H1 (cell line): Measurements from ENCODE around the gene FLNC. TPM values are rescaled to one million over a fixed set of nuclear protein-coding genes. Genes with fewer than 3 reads are reported as not detected.

ENCODE experiments used
- BACH1 ChIP-seq: IDR thresholded peaks from 2 replicates; pipeline ENCODE4 v1.6.1; 2012; ENCODE audit warnings: low read length, improper control_type of control experiment
- polyA plus RNA-seq, 7 experiments: library from polyadenylated mRNA; depleted of rRNA in 3 of 7; stranded (reverse) in 5 of 7; unstranded in 2 of 7; fragments of >200 nt in 5 of 7; fragments of 200-250 nt in 2 of 7; gene quantifications; 1 replicate in 5 of 7; 2 replicates in 1 of 7; 4 replicates in 1 of 7; pipeline versions ENCODE4 v1.2.1 to v1.2.3, GENCODE V29; 2011 to 2013; ENCODE audit warnings: missing spikeins in 2 of 7, mixed read lengths in 2 of 7
- total RNA-seq: library from RNA; stranded (reverse); fragmentation: NEBNext Ultra II Directional; extraction: Animal tissue kit (Norgen Biotek cat#: 25700); gene quantifications from 2 replicates; pipeline ENCODE4 v1.2.1, GENCODE V29; 2021

Gene FLNC
- total and polyA plus RNA-seq, 2 of the 8 experiments (the other 6 are each of a cell fraction or from before 2014, with no cell fraction given) = 1.9 to 10.7 TPM

DNA sequence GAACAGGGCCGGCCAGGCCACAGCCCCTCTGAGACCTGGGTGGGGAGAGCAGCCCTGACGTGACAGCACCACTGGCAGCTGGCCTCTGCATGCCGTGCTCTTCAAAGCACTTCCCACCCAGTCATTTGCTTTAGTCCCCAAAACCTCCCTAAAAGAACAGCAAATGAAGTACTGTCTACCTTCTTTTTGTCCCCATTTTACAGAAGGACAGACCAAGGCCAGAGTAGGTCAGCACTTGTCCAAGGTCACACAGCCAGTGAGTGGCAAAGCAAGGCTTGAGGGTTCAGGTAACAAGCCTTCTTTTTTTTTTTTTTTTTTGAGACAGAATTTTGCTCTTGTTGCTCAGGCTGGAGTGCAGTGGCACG lies 47.5 kb downstream of the FLNC start (continued):
- TF ChIP-seq BACH1 = no peak
